K562 (cell line): ENCODE results near the gene SLC25A29. TPM values are rescaled to one million over a fixed set of nuclear protein-coding genes. Genes with fewer than 3 reads are reported as not detected.
A peak's percentile ranks its signal among the peaks of the same experiment; 100 is the strongest.

ENCODE experiments used
- ATAC-seq: fragments of 200-7000 bp; cut with Tn5 transposase; 3 replicates; pipeline ENCODE4 v1.9.1; 2020; ENCODE audit warnings: moderate library complexity
- BruUV-seq: library from RNA; stranded (reverse); fragments of 400-500 nt; replicated peaks from 2 replicates; lab custom pipeline; 2021; lab: Mats Ljungman, UMichigan
- CTCF ChIA-PET: fragments of 300-600 bp; formaldehyde crosslinking; extraction: SDS; loops from one replicate; lab custom pipeline; 2021; ENCODE audit warnings: low intra/inter-chr PET ratio; lab: Yijun Ruan, JAX
- POLR2A ChIA-PET: fragments of 300-600, 350-650 bp; sonication (Branson Sonifier 250); formaldehyde crosslinking; extraction: SDS; loops from one replicate; lab custom pipeline; 2021; ENCODE audit warnings: antibody characterized with exemption, inconsistent platforms; lab: Yijun Ruan, JAX
- DNase-seq, 4 experiments: peaks; one replicate each; pipeline versions ENCODE4 v3.0.0 to v3.0.0-alpha.2; 2011 to 2018; ENCODE audit warnings: low spot score in 3 of 4, mixed read lengths in 3 of 4; ENCODE audit errors: extremely low read depth in 1 of 4
- FAIRE-seq: peaks from 2 replicates; lab custom pipeline; 2011; peaks lifted over from hg19 to GRCh38; lab: Jason Lieb, UNC
- H2AFZ ChIP-seq: 2 replicates; pipeline ENCODE4 v1.6.0; 2011; ENCODE audit warnings: low read depth, low read length, control low read depth, inconsistent platforms
- H3K27ac ChIP-seq: fragments of 200-600 bp; 3 replicates; pipeline ENCODE4 v1.8.0; 2011; ENCODE audit warnings: low read depth, mild to moderate bottlenecking, control low read depth, inconsistent platforms, low read length, moderate library complexity, mixed read lengths; ENCODE audit errors: extremely low read depth
- H3K27me3 ChIP-seq, 2 experiments: fragments of 300-600 bp in 1 of 2; 2 replicates in 1 of 2; 3 replicates in 1 of 2; pipeline versions ENCODE4 v1.6.0 to v1.8.0; 2011; ENCODE audit warnings: inconsistent platforms in 2 of 2, low read length in 2 of 2, mild to moderate bottlenecking in 1 of 2, mixed read lengths in 1 of 2, moderate library complexity in 1 of 2; ENCODE audit not compliant: control insufficient read depth in 2 of 2, insufficient read depth in 2 of 2
- H3K36me3 ChIP-seq: fragments of 300-600 bp; 3 replicates; pipeline ENCODE4 v1.8.0; 2011; ENCODE audit warnings: mild to moderate bottlenecking, low read length, inconsistent platforms; ENCODE audit not compliant: control insufficient read depth, insufficient read depth
- H3K4me1 ChIP-seq, 2 experiments: fragments of 200-600 bp in 1 of 2; replicated peaks in 1 of 2; 2 replicates in 1 of 2; 3 replicates in 1 of 2; pipeline versions ENCODE4 v1.5.1 to v1.8.0; 2011; ENCODE audit warnings: inconsistent platforms in 2 of 2, low read length in 2 of 2, mild to moderate bottlenecking in 1 of 2, mixed read lengths in 1 of 2, moderate library complexity in 1 of 2; ENCODE audit not compliant: control insufficient read depth in 2 of 2, insufficient read depth in 2 of 2
- H3K4me2 ChIP-seq: 2 replicates; pipeline ENCODE4 v1.6.1; 2011; ENCODE audit warnings: low read length, control low read depth, inconsistent platforms, mixed read lengths; ENCODE audit not compliant: insufficient read depth
- H3K4me3 ChIP-seq: fragments of 200-600 bp; sonication (generic), shearing (Covaris generic); 2 replicates; pipeline ENCODE4 v1.5.1; 2016; ENCODE audit warnings: control low read depth, inconsistent platforms
- H3K79me2 ChIP-seq: fragments of 200-600 bp; 3 replicates; pipeline ENCODE4 v1.8.0; 2011; ENCODE audit warnings: low read length, inconsistent platforms; ENCODE audit not compliant: control insufficient read depth, insufficient read depth
- H3K9ac ChIP-seq, 2 experiments: 2 replicates each; pipeline versions ENCODE4 v1.6.0 to v1.6.1; 2011; ENCODE audit warnings: low read depth in 2 of 2, low read length in 2 of 2, control low read depth in 1 of 2, inconsistent platforms in 1 of 2, mild to moderate bottlenecking in 1 of 2, mixed read lengths in 1 of 2; ENCODE audit not compliant: insufficient read depth in 1 of 2
- H3K9me1 ChIP-seq: one replicate; pipeline ENCODE4 v1.6.0; 2011; ENCODE audit warnings: inconsistent platforms, mild to moderate bottlenecking, low read length, moderate library complexity; ENCODE audit not compliant: control insufficient read depth, insufficient read depth
- H3K9me3 ChIP-seq: replicated peaks from 2 replicates; pipeline ENCODE4 v1.5.1; 2011; ENCODE audit warnings: low read depth, low read length, inconsistent platforms; ENCODE audit not compliant: control insufficient read depth, insufficient read depth
- H4K20me1 ChIP-seq: replicated peaks from 2 replicates; pipeline ENCODE4 v1.6.1; 2011; ENCODE audit warnings: low read length, inconsistent platforms, mixed read lengths; ENCODE audit not compliant: control insufficient read depth, insufficient read depth
- POLR2G ChIP-seq: fragments of 200-400 bp; formaldehyde crosslinking; IDR thresholded peaks from 2 replicates; pipeline ENCODE4 v1.6.1; 2017; ENCODE audit warnings: low read depth, mild to moderate bottlenecking, antibody characterized with exemption, low read length, moderate library complexity
- RBFOX2 ChIP-seq: fragments of 200-400 bp; formaldehyde crosslinking; IDR thresholded peaks from 2 replicates; pipeline ENCODE4 v1.6.1; 2017; ENCODE audit warnings: low read depth, mild to moderate bottlenecking, low read length, moderate library complexity
- RBM22 ChIP-seq: fragments of 200-400 bp; formaldehyde crosslinking; IDR thresholded peaks from 2 replicates; pipeline ENCODE4 v1.6.1; 2018; ENCODE audit warnings: low read length, low read depth; ENCODE audit not compliant: poor library complexity, severe bottlenecking
- SIN3A ChIP-seq, 2 experiments: fragments of 150-350 bp in 1 of 2; IDR thresholded peaks; 2 replicates each; pipeline ENCODE4 v1.6.1; 2011 to 2016; ENCODE audit warnings: borderline replicate concordance in 2 of 2, low read depth in 2 of 2, low read length in 2 of 2, mild to moderate bottlenecking in 2 of 2, moderate library complexity in 2 of 2; ENCODE audit not compliant: control insufficient read depth in 1 of 2
- WGBS: fragments of 100-300 bp; shearing (Covaris generic); methylation state at CpG from one replicate; pipeline ENCODE4 v1.1.6; 2016; ENCODE audit warnings: low coverage, mixed read lengths; ENCODE audit not compliant: insufficient coverage; ENCODE audit errors: missing lambda C conversion rate; 5-methylcytosine and 5-hydroxymethylcytosine counted together
- in situ Hi-C: fragments of 300-500 bp; cut with MboI; formaldehyde crosslinking; loops from 4 replicates; pipeline ENCODE4 v1.15.0; 2018; ENCODE audit warnings: inconsistent platforms, mixed read lengths
- intact Hi-C: fragments of 100-400 bp; cut with micrococcal nuclease; formaldehyde crosslinking; loops from 2 replicates; pipeline ENCODE4 v1.14.2; 2022
- polyA plus RNA-seq, 8 experiments: library from polyadenylated mRNA; depleted of rRNA in 4 of 8; stranded (reverse) in 5 of 8; unstranded in 3 of 8; fragments of >200 nt; fragmentation: Nextera tagmentation in 2 of 8; fragmentation: Illumina TruSeq in 1 of 8; extraction: Ambion mirVana in 2 of 8; extraction: Trizol in 1 of 8; gene quantifications; 2 replicates each; pipeline versions ENCODE4 v1.2.1 to v1.2.3, GENCODE V29; 2011 to 2014; ENCODE audit warnings: inconsistent platforms in 1 of 8, missing spikeins in 1 of 8
- total RNA-seq, 7 experiments: library from RNA; depleted of rRNA in 6 of 7; stranded (reverse); fragments of >200 nt in 6 of 7; fragmentation: Illumina TruSeq in 2 of 7; extraction: Trizol in 2 of 7; gene quantifications; 2 replicates each; pipeline versions ENCODE4 v1.2.1 to v1.2.3, GENCODE V29; 2011 to 2021; ENCODE audit warnings: low replicate concordance in 1 of 7

Gene SLC25A29
- total and polyA plus RNA-seq, 9 of the 15 experiments (the other 6 are each of a cell fraction or from before 2014, with no cell fraction given) = 0.07 to 17.5 (median 4.8) TPM

GRCh38 chr14:100348784-100349685 is 42.8 kb upstream of the SLC25A29 start:
- TF ChIP-seq SIN3A (IDR thresholded peaks at IDR 0.05; ENCODE audit: borderline replicate concordance in 2 of 2, control insufficient read depth in 1 of 2, low read depth in 2 of 2, low read length in 2 of 2) (no peak), POLR2G (peak; percentile 47; the same call in 1 of the 2 replicates), RBM22 (peak; percentile 63), RBFOX2 (peak; percentile 45)
- TF ChIP-seq, all 486 proteins: peak for 3
- H2AFZ ChIP-seq = no peak overlapping the region
- no peaks in the 10 kb centered on the region for H3K9me3 ChIP-seq
- ChIA-PET CTCF (no interaction called here), POLR2A (interaction anchor here (0.6 to 4.9 kb wide), 7 partner anchors 8 to 55 kb away, joined by 3 to 39 read pairs (median 4); a partner anchor contains a TSS)
- no peak for DNase-seq
- H3K4me3 ChIP-seq = no peak overlapping the region
- H3K4me2 ChIP-seq = no peak overlapping the region
- no peaks in the 10 kb centered on the region; the same call in 2 of the 3 replicates for H3K79me2 ChIP-seq
- H3K4me1 ChIP-seq = peaks cover 0 to 5% of the 10 kb centered on the region in 2 experiments; a peak in 2 of 5 replicates
- H3K9me1 ChIP-seq = no peaks in the 10 kb centered on the region
- no peak overlapping the region for H3K27ac ChIP-seq
- H3K27me3 ChIP-seq = no peaks in the 10 kb centered on the region
- peaks cover 73% of the 10 kb centered on the region for H3K36me3 ChIP-seq
- BruUV-seq = no TSS peak
- FAIRE-seq = no peak
- in situ Hi-C loops (no loop called here), intact Hi-C loops (no loop called here)
- H3K9ac ChIP-seq = no peak overlapping the region
- H4K20me1 ChIP-seq = no peaks in the 10 kb centered on the region
- WGBS = 94% methylated on average over 14 of the region's 14 CpGs
- 0 out of 3 replicates have a peak, but pooled peaks have one; percentile 3 for ATAC-seq
